ENCODE data around the gene YOD1.

- TF ChIP-seq MYC (IDR thresholded peaks at IDR 0.05; ENCODE audit: insufficient read depth, insufficient read length, insufficient replicate concordance, low read length, severe bottlenecking) = no peak
- TF ChIP-seq ATF3 (IDR thresholded peaks at IDR 0.05; ENCODE audit: borderline replicate concordance, extremely low read depth, low read depth, low read length) = no peak
- TF ChIP-seq REST (IDR thresholded peaks at IDR 0.05; ENCODE audit: low read depth, low read length) = no peak
- TF ChIP-seq POLR2AphosphoS5 (IDR thresholded peaks at IDR 0.05; ENCODE audit: low read length) = no peak
- TF ChIP-seq STAT3 (IDR thresholded peaks at IDR 0.05; ENCODE audit: low read depth, low read length) = no peak
- no peak for TF ChIP-seq CTCF (IDR thresholded peaks at IDR 0.05 in 2 of 3, conservative IDR thresholded peaks at IDR 0.05 in 1 of 3; ENCODE audit: control insufficient read depth in 2 of 3, extremely low read depth in 1 of 3, insufficient read depth in 1 of 3, low read depth in 3 of 3, low read length in 3 of 3)
- TF ChIP-seq TARDBP (IDR thresholded peaks at IDR 0.05; ENCODE audit: borderline replicate concordance) = no peak
- no peak for TF ChIP-seq RFX5 (IDR thresholded peaks at IDR 0.05; ENCODE audit: low read depth, low read length)
- no peak for TF ChIP-seq RCOR1 (conservative IDR thresholded peaks at IDR 0.05; ENCODE audit: low read depth, low read length)
- no peak for TF ChIP-seq ATF7 (IDR thresholded peaks at IDR 0.05; ENCODE audit: low read depth)
- TF ChIP-seq GABPA (IDR thresholded peaks at IDR 0.05; ENCODE audit: low read depth) = no peak
- no peak for TF ChIP-seq ZSCAN29 (IDR thresholded peaks at IDR 0.05)
- TF ChIP-seq NFYB (IDR thresholded peaks at IDR 0.05; ENCODE audit: insufficient read depth, low read depth, low read length) = no peak
- TF ChIP-seq IRF3 (IDR thresholded peaks at IDR 0.05) = no peak
Observed at GRCh38 chr1:207020065-207020708, 30.8 kb downstream of the YOD1 start.
